HFFc6 (cell line): ENCODE measurements around the gene CNOT1. TPM values are rescaled to one million over a fixed set of nuclear protein-coding genes. Genes with fewer than 3 reads are reported as not detected.

Experiments
- DNase-seq: peaks from one replicate; pipeline ENCODE4 v3.0.0-alpha.2; 2018
- H3K27ac Mint-ChIP-seq: 2 replicates; pipeline ENCODE4 v1.8.0; 2020; ENCODE audit warnings: mild to moderate bottlenecking, mixed read lengths
- H3K27me3 Mint-ChIP-seq: 2 replicates; pipeline ENCODE4 v1.8.0; 2021; ENCODE audit warnings: mild to moderate bottlenecking, moderate library complexity, mixed read lengths; ENCODE audit not compliant: insufficient read depth
- H3K36me3 Mint-ChIP-seq: 2 replicates; pipeline ENCODE4 v1.8.0; 2021; ENCODE audit warnings: low read depth, mixed read lengths
- H3K4me1 Mint-ChIP-seq: 2 replicates; pipeline ENCODE4 v1.8.0; 2020; ENCODE audit warnings: low read depth, mixed read lengths
- H3K4me3 Mint-ChIP-seq: 2 replicates; pipeline ENCODE4 v1.8.0; 2020; ENCODE audit warnings: mild to moderate bottlenecking, moderate library complexity, mixed read lengths
- H3K9me3 Mint-ChIP-seq: 2 replicates; pipeline ENCODE4 v1.8.0; 2020; ENCODE audit warnings: mild to moderate bottlenecking, mixed read lengths
- total RNA-seq, 6 experiments: library from RNA; stranded (reverse); fragmentation: NEBNext Ultra II Directional; extraction: Animal tissue kit (Norgen Biotek cat#: 25700); gene quantifications; 2 replicates in 1 of 6; 3 replicates in 5 of 6; pipeline ENCODE4 v1.2.3, GENCODE V29; 2021
- TF ChIP-seq, protein P1 (sequence below): fragments of 200-600 bp; sonication (generic); IDR thresholded peaks from 2 replicates; pipeline ENCODE4 v1.5.0; 2021; ENCODE audit warnings: antibody characterized with exemption, mild to moderate bottlenecking

Gene CNOT1
- total RNA-seq, 6 experiments from 2014 or later, result 114 to 139 (median 121) TPM

DNA sequence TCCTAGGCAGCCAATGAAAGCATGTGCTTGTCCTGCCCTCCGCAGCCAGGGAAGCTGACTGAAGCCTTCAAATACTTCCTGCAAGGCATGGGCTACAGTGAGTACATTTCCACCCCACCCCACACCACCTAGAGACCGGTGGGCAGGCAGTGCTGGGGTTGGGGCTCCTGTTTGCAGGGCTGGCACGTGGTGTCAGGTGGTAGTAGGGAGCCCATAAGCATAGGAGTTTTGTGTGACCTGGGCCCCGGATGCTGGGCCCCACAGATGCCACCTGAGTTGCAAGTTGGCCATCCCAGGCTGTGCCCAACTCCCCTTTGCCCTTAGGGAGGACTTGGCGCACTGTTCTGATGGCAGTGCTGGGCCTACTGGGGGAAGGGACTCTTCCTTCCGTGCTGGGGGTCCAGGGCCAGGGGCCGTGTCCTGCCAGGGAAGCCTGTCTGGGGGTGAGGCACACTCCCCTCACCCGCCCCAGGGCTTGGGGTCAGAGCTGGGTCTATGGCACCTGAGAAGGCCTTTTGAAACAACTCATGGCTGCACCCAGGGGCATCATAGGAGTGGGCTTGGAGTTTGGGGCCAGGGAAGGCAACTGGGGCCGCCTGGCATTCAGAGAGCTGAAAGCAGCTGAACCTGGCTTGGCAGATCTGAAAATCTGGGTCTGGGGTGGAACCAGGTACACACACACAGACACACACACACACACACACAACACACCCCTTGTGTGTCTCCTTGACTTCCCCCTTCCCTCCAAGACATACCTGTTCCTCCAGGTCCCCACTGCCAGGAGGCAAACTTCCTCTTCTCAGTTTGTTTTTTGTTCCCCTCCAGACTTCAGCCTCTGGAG lies 120.2 kb downstream of the CNOT1 start:
- H3K9me3 Mint-ChIP-seq, result no peaks in the 10 kb centered on the region

DNA sequence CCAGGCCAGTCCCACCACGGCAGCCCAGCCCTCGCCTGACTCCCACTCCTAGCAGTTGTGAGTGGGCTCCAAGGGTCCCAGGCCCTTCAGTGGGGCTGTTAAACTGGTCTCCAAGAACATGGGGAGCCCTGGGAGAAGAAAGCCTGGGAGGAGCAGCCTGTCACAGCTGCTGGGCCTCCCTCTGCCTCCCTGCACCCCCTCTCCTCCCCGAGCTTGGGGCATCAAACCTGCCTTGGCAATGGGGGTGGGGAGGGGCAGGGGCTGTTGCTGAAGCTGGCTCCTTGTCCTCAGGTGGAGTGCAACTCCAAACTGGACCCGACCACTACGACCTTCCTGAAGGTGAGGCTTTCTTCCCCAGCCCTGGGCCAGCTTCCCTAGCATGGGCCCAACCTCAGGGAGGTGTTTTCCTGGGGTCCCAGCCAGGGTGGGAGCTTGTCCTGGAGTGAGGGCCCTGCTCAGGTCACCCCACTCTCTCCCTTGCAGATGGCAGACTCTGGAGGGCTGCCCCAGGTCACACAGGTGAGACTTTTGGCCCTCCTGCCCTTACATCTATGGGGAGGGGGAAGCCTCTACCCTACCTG lies 120.9 kb downstream of the CNOT1 start:
- DNase-seq, result no peak
- H3K4me3 Mint-ChIP-seq, result no peak overlapping the region
- H3K36me3 Mint-ChIP-seq, result no peaks in the 10 kb centered on the region
- H3K4me1 Mint-ChIP-seq, result peaks cover 15% of the 10 kb centered on the region
- H3K27ac Mint-ChIP-seq, result no peak overlapping the region
- no peaks in the 10 kb centered on the region for H3K9me3 Mint-ChIP-seq
- peaks cover 5% of the 10 kb centered on the region for H3K27me3 Mint-ChIP-seq
- TF ChIP-seq, protein P1, sequence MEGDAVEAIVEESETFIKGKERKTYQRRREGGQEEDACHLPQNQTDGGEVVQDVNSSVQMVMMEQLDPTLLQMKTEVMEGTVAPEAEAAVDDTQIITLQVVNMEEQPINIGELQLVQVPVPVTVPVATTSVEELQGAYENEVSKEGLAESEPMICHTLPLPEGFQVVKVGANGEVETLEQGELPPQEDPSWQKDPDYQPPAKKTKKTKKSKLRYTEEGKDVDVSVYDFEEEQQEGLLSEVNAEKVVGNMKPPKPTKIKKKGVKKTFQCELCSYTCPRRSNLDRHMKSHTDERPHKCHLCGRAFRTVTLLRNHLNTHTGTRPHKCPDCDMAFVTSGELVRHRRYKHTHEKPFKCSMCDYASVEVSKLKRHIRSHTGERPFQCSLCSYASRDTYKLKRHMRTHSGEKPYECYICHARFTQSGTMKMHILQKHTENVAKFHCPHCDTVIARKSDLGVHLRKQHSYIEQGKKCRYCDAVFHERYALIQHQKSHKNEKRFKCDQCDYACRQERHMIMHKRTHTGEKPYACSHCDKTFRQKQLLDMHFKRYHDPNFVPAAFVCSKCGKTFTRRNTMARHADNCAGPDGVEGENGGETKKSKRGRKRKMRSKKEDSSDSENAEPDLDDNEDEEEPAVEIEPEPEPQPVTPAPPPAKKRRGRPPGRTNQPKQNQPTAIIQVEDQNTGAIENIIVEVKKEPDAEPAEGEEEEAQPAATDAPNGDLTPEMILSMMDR, result no peak

More for the DNA sequence above, 120.2 kb downstream of the CNOT1 start:
- DNase-seq, result no peak
- TF ChIP-seq, protein P1, result no peak
- H3K4me1 Mint-ChIP-seq, result peaks cover 20% of the 10 kb centered on the region
- no peak overlapping the region for H3K4me3 Mint-ChIP-seq
- H3K36me3 Mint-ChIP-seq, result no peaks in the 10 kb centered on the region
- H3K27me3 Mint-ChIP-seq, result peaks cover 2% of the 10 kb centered on the region
- H3K27ac Mint-ChIP-seq, result no peak overlapping the region

DNA sequence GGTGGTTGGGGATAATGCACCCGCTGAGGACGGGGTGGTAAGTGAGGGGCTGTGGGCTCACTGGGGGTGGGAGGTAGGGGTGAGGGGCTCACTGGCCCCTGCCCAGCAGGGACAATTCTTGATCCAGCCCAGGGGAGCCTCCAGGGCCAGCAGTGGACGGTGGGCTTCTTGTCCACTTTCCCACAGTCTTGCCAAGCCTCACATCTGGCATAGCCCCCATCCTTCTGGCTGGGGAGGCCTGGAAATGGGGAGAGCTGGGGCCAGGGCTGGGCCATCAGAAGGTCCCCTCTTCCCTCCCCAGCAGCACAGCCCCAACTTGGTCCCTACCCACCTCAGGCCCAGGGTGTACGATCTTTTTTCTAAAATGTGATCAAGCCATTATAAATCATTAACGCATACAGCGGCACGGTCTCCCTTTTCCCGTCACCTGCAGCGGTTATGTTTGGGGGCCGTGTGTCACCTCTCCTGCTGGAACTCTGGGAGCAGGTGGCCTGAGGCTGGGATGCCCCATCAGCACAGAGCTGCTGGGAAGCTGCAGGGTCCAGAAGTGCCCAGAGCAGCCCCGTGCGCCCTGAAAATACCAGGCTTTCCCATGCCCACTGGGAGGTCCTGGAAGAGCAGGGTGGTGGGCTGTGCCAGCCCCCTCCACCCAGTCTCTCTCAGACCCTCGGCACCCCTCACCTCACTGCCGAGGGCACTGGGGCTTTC lies 121.5 kb downstream of the CNOT1 start:
- Mint-ChIP-seq H3K27me3 (peaks cover 5% of the 10 kb centered on the region), H3K36me3 (no peaks in the 10 kb centered on the region), H3K4me3 (no peak overlapping the region), H3K9me3 (no peaks in the 10 kb centered on the region), H3K4me1 (peaks cover 9% of the 10 kb centered on the region), H3K27ac (no peak overlapping the region)
- no peak for DNase-seq
- TF ChIP-seq, protein P1, result no peak

- H3K4me3 Mint-ChIP-seq, result no peak overlapping the region
- H3K36me3 Mint-ChIP-seq, result no peaks in the 10 kb centered on the region
- DNase-seq, result no peak
- H3K4me1 Mint-ChIP-seq, result peaks cover 5% of the 10 kb centered on the region; the same call in 1 of the 2 replicates
- peaks cover 6% of the 10 kb centered on the region for H3K27me3 Mint-ChIP-seq
- no peaks in the 10 kb centered on the region for H3K9me3 Mint-ChIP-seq
- TF ChIP-seq, protein P1, result no peak
- no peak overlapping the region for H3K27ac Mint-ChIP-seq
Measured at GRCh38 chr16:58507195-58507962, 122.2 kb downstream of the CNOT1 start.
